Fibroblast of peridontal ligament (primary cell): ENCODE measurements around the gene LTB4R.
A peak's percentile ranks its signal among the peaks of the same experiment; 100 is the strongest.

Source experiments
- DNase-seq: peaks from one replicate; pipeline ENCODE4 v3.0.0-alpha.2; 2010; ENCODE audit errors: extremely low read depth

The LTB4R gene

GRCh38 chr14:24310646-24311604 lies at the start of gene LTB4R:
Gene LTB4R, plus strand, starts transcription at chr14:24311502. Its CDS starts 4,150 bp downstream, at chr14:24315652.
- DNase-seq = peak; percentile 43

DNA sequence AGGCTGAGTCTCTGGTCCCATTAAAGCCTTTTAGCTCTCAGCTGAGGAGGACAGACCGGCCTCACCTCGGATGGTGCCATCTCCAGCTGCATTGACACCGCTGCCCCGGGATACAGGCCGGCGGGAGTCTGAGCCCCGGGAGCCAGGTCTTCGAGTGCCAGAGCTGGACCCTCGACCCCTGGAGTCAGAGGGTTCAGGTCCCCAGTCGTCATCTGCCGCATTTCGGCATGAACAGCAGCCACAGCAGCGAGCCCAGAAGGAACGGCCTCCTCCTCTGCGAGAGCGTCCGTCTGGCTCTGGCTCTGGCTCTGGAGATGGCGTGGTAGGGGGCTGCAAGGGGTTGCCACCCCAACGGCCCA lies 49.4 kb upstream of the LTB4R start:
- DNase-seq = no peak

- DNase-seq = no peak
Measured at GRCh38 chr14:24262821-24263733, 48.2 kb upstream of the LTB4R start, which contains the start of gene TGM1. Gene TGM1, minus strand, starts transcription at chr14:24263177. Its CDS starts 825 bp downstream, at chr14:24262352.

DNA sequence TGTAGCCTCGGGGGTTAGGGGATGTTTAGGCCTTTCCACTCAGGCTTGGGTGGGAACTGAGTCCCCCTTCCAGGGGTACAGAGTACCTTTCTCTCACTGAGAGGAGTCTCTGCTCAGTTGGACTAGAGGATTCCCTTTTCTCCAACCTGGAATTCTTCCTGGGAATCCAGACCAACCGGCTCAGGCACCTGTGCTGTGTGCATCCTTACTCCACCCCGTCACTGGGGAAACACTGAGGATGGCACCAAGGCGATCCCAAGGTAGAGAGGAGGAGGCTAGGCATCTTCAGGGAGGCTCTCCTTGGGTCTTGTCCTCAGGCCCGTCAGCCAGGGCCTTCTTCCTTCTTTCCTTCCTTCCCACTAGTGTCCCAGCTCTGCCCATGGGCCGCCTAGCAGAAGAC lies 47.5 kb upstream of the LTB4R start:
- no peak for DNase-seq

DNA sequence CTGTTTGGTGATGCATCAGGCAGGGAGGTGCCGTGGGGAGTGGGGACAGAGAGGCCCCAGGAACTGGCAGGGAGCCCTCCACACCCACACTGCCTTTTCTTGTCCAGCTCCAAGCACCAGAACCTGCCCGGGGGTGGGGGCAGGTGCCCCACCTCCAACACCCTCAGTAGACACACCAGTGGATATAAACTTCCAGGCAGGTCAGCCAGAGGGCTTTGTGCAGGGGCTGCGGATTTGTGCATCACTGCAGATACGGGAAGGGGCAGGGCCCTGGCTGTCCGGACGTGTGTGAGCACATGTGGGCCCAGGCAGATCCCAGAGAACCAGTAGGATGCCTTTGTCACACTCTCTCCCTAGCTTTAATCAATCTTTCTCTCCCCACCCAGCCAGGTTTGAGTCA lies 47.0 kb upstream of the LTB4R start:
- DNase-seq = no peak

DNA sequence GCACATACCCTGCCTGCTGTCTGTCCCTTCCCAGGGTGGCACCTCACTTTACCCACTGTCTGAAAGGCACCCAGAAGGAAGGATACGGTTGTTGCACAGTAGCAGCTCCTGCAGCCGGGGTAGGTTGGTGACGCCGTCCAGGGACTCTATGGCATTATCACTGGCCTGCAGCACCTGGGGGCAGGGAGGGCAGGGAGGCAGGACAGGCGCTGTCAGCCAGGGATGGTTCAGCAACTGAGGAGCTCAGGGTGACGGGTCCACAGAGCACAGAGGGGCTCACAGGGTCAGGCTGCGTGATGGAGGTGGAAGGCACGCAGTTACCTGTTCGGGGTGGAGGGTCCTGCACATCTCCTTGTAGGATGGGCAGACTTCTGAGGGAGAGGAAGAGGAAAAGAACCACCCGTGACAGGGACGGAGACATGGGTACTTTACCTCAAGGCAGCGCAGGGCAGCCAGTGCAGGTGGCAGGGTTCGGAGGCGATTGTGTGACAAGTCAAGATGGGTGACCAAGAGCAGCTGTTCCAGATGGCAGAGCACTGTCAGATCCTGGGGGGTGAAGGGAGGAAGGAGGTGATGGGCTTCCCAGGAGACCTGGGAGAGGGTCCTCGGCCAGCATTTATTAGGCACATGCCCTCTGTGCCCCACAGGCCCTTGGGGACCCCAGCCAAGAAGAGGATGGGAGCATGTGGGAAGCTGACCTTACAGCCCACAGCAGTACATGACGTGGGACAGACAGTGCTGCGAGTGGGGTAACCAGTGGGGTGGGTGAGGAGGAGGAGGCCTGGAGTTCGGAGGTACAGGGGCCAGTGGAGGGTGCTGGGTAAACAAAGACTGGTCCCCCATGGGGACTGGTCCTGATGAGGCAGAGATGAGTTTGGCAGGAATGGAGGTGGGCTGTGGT lies 44.7 kb upstream of the LTB4R start:
- DNase-seq = no peak

DNA sequence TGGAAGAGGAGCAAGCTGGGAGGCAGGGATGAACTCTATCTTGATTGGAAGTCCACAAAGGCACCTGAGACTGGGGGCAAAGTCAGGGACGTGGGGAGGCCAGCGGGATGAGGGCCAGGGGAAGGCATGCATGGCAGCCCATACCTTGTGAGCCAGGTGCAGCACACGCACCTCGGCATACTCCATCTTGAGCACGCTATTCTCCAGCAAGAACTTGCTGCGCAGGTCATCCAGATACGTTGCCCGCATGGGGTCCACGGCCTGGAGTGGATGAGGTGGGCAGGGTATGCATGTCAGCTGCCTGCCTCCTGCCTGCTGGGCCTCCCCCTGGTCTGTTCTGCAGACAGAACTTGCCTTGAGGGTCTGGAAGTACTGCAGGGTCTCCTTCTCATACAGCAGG lies 43.8 kb upstream of the LTB4R start:
- DNase-seq = no peak

DNA sequence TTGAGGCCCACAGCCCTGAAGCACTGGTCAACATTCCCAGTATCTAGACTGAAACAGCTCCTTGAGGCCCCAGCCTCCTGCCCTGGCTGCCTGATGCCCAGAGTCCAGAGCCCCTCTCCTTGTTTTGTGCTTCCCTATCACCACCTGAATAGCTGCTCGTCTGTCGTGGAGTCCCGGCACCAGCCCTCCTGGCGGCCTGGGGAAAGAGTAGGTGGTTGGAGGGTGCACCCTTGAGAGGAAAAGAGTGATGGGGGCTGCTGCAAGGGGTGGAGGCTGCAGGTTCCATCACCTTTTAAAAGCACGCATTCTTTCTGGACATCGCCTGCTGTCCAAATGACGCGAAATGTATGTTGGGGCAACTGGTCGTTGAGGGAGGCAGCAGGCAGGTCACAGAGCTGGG lies 43.1 kb upstream of the LTB4R start:
- DNase-seq = no peak

DNA sequence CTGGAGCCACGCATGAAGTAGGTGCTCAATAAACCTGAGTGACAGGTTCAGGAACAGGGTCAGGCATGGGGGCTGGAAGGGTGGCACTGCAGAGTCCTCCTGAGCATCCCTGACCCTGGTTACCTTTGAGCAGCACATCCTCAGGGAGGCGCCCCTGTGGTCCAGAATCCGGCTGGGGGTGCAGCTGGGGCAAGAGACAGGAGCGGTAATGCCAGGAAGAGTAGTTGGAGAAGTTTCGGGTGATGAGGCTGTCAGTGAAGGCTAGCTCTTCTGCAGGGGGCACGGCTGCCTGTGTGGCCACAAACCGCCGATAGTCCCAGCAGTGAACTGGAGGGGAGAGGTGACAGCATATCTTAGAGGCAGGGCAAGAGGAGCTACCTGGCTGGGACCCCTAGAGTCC lies 41.9 kb upstream of the LTB4R start:
- no peak for DNase-seq

- no peak for DNase-seq
Measured at GRCh38 chr14:24269910-24270536, 41.3 kb upstream of the LTB4R start.

DNA sequence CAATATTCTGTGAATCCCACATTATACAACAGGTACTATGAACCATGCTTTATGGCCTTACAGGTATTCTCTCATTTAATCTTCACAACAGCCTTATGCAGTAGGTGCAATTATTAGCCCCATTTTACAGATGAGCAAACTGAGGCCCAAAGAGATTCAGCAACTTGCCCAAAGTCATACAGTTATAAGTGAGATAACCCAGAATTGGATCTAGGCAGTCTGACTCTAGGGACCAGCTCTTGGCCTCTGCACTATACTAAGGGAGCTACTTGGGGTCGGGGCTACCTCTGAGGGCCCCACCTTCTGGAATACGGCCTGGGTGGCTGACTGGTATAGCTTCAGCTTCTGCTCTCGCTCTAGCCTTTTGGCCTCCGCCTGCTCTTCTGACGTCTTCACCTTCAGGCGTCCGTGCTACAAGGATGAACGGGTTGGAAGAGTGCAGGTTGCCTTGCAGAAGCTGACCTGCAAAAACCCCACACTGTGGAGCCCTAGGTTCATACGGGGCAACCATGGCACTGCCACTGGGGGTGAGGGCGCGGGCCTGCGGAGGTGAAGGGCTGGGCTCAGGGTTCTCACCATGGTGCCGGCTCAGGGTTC lies 40.7 kb upstream of the LTB4R start:
- DNase-seq = no peak

DNA sequence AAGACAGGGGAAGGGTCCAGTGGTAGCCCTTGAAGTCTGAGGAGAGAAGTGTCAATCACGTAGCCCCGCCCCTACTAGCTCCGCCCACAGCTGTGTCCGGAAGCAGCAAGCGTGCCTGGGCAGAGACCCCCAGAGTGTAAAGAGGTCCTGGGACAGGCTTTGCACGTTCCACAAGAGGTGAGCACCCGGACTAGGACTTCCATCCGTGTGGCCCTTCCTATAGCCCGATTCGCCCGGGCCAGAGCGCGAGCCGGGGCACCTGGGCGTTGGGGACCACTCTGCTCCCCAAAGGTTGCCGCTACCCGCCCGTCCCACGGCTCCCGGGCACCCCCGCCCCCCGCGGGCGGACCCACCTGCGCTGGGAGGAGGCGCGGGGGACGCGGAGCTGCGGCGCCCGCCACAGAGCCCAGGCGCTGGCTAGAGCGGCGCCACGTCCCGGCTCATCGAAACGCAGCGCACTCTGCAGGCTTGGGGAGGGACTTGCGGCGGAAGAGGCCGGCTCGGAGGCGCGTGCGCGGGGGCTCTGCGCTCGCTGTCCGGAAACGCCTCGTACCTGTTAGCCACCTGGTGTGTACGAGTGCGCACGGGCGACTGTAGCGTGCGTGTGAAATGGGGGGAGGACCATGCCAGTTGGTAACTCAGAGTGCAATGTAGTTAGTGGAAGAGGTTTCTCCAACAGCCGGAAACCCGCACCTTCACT lies 40.0 kb upstream of the LTB4R start, which contains the start of gene RABGGTA:
TSS of gene RABGGTA (minus strand) at position 464 of the 700 bp plus-strand sequence. CDS start 482 bp downstream, outside the sequence.
- peak; percentile 78 for DNase-seq

DNA sequence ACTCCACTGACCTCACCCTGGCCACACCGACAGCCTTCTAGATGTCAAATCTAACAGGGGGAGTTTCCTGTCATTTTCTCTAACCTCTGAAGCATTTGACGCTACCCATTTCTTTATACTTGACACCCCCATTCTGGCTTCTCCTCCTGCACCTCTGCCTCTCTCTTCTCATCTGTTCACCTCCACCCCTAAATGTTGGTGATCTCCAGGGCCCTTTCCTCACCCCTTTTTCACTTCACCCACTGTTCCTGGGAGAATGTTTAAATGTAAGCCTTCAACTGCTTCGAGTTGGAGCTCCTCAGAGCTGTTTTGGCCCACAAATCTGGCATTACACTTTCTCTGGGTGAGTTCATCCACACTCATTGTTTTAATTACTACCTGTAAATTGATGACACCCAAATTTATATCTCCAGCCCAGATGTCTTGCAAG lies 39.5 kb upstream of the LTB4R start:
- DNase-seq = no peak

DNA sequence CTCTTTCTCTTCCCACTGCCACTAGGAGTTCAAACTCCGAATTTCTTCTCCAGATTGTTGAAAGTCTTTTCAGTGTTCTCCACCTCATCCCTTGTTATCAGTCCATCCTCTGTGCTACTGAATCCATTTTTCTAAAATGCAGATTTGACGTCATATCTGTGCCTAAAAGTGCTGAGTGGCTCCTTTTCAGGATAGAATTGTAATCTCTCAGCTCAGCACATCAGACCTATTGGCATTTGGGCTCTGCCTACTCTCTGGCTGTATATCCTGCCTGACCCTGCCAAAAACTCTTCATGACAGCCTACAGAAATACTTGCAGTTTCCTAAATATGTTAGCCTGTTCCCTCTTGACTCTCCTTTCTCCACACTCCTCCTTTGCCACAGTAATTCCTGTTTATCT lies 38.8 kb upstream of the LTB4R start:
- DNase-seq = no peak

DNA sequence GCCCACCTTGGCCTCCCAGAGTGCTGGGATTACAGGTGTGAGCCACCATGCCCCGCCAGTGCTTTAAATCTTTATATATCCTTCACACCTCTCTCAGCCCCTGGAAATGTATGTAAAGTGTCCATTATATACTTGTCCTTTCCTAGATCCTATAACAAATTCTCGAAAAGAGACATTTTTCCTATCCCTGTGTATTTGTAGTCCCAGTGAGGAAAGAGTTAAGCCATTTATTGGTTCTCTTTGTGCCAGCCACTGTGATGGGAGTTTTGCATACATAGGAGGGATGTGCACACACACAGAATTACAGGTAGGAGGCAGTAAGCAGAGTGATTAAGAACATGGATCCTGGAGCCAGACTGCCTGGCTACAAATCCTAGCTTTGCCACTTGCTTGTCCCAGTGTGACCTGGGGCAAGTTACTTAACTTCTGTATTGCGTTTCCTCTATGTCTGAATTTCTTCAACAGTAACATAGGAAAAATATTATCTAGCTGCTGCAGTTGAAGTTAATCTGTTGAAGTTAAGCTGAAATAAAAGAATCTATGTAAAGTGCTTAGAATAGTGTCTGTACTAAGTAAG lies 37.8 kb upstream of the LTB4R start:
- DNase-seq = no peak

- no peak for DNase-seq
Measured at GRCh38 chr14:24274101-24274543, 37.2 kb upstream of the LTB4R start.

DNA sequence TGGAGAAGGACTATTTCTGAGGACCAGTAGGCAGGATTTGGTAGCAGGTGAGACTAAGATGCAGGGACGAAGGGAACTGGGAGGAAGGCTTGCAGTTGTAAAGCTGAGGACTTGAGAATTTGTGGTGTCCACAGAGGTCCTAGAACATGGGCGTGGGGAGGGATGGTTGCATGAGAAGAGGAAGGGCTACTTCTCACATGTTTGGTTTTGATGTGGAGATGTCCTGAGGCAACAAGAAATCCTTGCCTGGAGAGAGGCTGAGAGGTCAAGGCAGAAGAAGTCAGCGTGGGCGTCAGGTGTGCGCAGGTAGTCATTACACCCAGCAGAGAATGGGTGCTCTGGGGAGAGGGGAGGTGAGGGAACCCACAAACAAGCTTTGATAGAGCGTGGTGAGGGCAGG lies 34.2 kb upstream of the LTB4R start:
- DNase-seq = no peak

DNA sequence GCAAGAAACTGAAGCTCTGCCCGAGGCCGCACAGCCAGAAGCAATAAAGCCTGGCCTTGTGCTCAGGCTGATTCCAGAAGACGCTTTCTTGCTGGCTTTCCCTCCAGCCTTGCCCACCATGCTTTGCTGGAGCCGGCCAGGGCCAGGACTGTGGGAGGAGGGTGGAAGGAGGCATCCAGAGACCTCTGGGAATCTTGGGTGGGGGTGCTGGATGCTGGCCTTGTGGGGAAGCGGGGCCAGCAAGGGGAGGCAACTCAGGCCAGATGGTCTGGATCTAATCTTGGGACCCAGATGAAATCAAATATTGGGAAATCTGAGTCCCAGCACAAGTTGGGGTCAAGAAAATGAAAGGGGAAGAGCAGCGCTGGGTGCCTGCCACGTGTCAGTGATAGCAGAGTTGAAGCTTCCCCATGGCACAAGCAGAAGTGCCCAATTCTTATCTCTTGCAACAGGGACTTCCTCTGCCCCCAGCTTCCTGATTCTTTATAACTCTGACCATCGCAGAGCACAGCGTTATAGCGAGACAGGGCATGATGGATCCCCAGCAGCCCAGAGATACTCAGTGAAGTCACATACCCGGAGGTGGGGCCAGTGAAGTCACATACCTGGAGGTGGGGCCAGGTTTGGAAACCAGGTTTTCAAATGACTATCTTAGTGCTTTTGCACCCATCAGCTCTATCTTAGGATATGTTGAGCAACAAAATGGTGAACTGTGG lies 33.5 kb upstream of the LTB4R start:
- no peak for DNase-seq

DNA sequence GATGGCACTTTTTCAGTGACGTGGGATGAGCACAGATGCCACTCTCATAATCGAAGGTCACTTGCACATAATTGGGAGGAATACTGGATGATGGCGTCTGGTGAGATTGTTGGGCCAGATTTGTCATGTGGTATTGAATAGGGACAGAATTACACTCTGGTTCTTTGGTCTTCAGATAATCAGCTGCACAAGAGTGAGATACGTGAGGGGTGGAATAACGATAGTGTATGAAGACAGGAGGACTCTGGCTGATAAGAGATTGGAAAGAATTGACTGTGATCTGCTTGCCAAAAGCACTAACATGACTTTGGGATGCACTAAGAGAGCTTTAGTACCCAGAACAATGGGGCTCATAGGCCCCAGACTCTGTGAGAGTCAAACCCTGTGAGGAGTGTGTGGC lies 32.9 kb upstream of the LTB4R start:
- no peak for DNase-seq
